Measurements from ENCODE around the gene MFAP5.
"Not testable (repeated sequence)": the region's sequence is repeated elsewhere in the genome, so short reads cannot be mapped to it uniquely, and the experiment has no call there.

Gene MFAP5

DNA sequence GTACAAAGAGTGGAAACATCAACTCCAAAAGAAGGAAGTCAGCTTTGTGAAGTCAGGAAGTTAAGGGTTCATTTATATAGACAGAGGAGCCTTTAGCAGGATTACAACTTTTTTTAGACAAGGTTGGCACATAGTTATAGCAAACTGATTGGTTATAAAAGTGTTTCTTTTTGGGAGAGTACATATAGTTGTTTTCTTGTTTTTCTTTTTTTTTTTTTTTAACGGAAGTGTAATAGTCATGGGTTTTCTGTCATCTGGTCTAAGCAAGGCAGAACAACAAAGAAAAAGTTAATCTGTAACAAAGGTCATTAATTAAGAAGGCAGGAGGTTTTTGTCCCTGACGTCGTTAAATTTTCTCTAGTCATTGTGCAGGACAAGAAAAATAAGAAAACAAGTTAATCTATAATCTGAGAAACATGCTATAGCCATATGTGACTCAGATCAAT, 13.0 kb upstream of the MFAP5 start:
- no peak for DNase-seq (ENCODE audit: low read depth, low spot score)

DNA sequence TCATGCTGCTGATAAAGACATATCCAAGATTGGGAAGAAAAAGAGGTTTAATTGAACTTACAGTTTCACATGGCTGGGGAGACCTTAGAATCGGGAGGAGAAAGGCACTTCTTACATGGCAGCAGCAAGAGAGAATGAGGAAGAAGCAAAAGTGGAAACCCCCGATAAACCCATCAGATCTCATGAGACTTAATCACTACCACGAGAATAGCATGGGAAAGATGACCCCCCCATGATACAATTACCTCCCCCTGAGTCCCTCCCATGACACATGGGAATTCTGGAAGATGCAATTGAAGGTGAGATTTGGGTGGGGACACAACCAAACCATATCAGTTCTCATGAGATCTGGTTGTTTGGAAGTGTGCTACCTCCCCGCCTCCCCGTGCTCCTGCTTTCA, 9.8 kb upstream of the MFAP5 start:
- no peak for DNase-seq (ENCODE audit: low read depth, low spot score)

DNA sequence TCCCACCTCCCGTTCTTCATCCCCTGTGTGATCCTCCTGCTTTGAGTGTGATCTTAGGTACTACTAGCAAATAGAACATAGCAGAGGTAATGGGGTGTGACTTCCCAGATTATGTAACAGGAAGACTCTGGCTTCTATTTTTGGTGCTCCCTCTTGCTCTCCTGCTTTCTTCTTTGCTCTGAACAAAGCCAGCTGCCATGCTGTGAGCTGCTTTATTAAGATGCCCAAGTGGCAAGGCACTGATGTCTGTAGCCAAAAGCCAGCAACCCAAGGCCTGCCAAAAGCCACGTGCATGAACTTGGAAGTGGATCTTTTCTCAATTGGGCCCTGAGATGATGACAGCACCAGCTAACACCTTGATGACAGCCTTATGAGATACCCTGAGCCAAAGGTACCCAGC, 5.8 kb upstream of the MFAP5 start:
- DNase-seq (ENCODE audit: low read depth, low spot score) = no peak

DNA sequence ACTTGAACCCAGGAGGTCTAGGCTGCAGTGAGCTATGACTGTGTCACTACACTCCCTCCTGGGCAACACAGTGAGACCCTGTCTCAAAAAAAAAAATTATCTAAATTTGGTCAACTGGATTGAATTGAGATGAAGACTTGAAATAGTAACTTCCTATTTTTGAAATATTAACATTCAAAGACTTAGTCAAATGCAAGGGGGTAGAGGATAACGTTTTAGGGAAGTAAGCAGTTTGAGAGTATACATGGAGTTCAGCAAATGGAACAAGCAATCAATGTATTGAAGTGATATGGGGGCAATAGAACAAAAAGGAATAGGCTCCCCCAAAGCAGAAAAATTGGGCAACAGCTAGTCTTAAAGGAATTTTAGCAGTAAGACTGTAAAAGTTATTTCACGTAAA, 4.6 kb upstream of the MFAP5 start:
- DNase-seq (ENCODE audit: low read depth, low spot score) = no peak

DNA sequence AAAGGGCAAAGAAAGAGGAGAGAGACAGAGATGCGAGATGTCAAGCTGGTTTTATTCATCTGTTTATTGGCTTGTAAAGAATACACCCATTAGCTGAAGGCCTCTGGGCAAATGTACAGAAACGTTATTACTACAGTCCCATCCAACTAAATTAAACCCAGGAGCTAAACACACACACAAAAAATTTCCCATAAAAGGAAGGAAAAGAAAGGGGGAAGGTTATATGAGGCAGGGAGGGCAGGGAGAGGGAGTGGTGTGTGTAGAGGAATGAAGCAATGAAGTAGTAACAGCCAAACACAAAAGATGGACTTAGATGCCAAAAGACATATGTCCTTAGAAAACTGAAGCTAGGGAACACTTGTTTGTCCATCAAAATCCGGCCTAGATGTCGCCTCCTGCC, 3.1 kb upstream of the MFAP5 start:
- DNase-seq (ENCODE audit: low read depth, low spot score) = no peak

DNA sequence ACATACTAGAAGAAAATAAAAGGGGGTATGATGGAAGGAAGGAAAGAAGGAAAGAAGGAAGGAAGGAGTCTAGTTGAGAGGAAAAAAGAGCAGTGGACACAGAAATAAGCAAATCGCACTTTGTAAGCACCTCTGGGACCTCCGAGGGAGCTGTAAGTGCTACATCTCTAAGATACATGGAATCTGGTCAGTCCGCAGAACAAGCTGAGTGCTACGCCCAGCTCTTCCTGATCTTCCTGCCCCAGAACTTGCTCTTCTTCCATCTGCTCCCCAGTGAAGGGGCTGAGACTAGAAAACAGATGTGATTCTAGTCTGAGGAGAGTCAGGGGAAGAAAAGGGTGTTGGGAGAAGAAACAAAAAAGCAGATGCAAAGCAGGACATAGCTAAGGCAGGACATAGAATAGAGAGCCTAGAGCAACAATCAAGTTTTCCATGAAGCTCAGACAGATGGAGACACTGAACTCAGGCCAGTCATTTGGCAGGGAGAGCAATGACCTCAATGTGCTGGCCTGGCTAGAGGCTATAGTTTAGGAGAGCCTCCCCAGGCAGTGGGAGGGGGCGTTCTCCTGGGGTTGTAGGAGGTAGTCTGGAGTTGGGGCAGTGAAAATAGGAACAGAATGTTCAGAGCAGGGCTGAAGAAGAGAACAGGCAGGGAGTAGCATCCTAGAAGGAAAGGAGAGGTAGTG, 1.7 kb upstream of the MFAP5 start:
- DNase-seq (ENCODE audit: low read depth, low spot score) = no peak

DNA sequence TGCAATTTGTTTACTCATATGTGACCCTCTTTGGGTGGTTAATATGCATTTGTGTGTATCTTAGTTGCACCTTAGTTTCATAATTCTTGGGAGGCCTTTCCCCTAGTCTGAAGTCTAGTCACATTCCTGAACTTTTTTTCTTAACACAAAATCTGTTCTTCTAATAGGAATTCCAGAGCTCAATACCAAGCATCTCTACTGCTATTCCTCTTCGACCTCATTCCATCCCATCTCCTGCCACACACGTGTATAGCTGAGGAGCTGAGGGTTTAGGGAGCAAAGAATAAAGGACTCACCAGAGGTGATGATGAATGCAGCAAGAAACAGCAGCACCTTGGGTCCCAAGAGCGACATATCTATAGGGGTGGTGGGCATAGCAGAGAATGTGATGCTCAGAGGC, 875 bp downstream of the MFAP5 start:
- DNase-seq (ENCODE audit: low read depth, low spot score) = no peak

DNA sequence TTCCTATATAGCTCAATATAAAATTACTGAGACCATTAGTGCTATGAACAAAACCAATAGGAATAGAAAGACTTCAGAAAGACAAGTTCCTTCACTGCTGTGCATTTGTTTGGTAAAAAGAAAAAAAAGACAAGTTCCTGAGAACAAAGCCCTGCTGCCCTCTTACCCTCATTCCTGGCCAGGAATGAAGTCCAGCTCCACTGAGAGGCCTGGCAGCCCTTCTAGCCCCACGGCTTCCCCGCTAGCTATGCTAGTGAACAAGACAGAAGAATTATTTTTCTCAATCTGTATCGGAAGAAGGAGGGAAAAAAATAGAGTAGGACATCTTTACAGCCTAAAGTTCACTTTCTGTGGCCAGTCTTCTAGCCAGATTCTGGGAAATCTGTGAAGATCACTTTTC, 1.6 kb downstream of the MFAP5 start:
- DNase-seq (ENCODE audit: low read depth, low spot score) = no peak

DNA sequence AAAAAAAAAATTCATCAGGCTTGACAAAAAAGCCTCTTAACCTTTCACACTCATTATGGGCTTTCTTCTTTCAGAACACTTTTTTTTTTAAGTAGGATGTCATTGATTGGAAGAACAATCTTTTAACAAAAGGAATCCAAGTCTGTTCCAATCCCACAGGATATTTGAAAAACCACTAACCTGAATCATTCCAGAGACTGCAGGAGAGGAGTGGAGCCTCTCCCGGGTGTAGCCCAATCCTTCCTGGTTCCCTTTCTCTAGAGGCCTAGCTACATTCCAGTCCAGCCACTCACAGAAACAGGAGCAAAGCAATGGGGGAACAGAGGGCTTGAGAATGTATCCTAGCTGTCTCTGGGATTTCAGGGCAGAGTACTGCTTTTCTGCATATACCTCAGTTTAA, 4.3 kb downstream of the MFAP5 start:
- no peak for DNase-seq (ENCODE audit: low read depth, low spot score)

DNA sequence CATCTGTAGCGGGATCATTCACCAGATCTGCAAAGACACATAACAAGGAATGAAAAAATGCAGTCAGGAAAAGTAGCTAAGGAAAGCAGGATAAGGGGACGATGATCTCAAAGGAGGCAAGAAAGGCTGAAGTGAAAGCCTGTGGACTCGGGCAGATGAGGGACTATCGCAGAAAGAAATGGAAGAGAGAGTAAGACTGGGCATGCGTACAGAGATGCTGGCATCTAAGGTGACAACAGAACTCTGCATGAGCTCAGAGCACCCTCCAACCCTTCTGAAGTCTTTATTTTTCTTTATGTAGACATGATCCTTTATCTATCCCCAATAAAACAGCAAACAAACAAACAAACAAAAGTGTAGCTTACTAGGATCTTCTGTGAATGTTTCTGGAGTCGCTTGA, 7.2 kb downstream of the MFAP5 start:
- no peak for DNase-seq (ENCODE audit: low read depth, low spot score)

DNA sequence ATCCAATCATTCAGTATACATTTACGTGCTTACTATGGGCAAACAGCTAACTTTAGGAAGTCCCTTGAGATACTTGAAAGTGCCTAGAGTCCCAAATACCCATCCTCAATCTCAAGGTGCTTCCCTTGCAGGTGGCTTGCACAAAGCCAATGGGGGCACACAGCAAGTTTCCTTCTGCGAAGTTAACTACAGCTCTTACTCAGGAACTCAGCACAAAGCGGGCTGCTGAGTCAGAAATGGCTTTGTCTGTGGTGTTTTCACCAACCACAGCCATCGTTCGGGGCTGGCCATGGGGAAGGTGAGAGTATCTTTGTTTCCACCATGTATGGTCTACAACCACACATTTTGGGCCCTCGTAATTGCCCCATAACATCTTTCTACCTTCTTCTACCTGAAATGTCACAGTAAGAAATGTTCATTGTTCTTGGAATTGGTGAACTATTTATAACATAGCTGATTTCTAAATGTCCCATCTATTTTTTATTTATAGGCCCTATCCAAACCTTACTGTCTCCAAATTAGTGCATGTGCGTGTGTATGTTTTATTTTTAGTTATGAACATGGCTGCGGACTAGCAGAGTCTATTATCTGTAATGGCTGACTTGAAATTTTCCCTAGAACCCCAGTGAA, 13.9 kb downstream of the MFAP5 start:
- DNase-seq (ENCODE audit: low read depth, low spot score) = no peak

DNA sequence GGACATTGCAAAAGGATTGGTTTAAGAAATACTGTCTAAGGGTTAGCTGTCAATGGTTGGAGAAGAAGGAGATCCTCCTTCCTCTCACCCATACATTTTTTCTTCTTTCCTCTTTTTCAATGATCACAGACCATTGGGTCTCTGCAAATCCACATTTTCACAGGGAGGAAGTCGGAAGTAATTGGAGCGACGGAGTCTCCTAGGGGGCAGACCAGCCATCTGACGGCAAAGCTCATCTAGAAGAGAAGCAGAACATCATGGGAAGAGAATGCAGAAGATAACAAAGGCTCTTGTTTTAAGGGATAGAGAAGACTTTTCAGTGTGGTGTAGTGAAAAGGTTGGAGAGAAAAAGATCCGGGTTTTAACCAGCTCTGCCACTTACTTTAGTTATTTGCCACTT, 14.7 kb downstream of the MFAP5 start:
- DNase-seq (ENCODE audit: low read depth, low spot score) = no peak

DNA sequence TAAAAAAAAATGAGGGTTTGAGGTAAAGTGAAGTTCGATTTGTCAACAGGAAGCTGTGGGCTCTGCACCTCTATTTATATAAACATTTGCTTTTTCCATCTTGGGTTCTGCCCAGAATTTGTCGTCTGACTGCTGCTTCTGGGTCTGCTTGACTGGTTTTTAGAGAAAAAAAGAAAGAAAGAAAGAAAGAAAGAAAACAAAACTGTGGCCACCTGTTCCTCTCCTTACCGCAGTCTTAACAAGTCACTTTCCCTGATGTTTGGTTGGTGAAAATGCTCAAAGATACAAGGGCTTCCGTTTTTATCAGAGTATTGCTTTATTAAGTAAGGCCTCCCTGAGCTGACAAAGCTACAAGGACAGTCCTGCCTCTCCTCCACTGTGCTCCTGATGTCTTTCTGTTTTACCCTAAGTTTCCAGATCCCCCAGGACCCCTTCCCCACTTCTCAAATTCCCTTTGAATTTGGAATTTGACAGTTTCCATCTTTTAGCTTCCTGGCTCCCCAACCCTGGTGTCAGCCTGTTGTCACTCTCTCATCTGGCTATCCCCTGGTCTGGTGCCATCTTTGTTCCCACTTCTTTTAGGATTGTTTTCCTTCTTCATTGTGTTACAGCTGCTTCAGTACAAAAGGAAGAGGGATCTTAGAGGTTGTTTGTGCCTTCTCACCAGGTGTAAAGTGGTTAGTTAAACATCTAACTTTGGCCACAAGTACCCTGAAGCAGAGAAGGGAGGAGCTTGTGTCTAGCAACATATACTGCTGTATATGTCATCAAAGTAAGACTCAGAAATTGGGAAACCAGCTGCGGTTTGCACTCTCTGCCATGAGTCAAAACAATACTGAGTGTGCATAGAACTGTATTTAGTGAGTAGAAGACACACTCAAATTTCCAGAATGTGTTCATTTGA, 18.0 kb downstream of the MFAP5 start:
- DNase-seq (ENCODE audit: low read depth, low spot score) = no peak

DNA sequence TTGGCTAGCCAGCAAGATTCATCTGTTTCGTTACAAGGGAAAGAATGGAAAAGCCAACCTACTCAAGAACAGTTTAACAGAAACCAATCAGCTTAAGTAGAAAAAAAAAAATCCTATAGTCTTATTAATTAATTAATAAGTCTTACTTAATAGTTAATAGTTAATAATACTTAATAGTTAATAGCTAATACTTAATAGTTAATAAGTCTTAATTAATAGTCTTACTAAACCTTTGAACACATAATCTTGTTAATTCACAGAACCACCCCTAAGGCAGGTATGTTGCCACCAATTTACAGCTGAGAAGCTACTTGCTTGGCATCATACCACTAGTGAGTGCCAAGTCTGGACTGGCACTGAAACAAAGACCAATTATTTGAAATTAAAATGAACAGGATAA, 19.9 kb downstream of the MFAP5 start:
- DNase-seq (ENCODE audit: low read depth, low spot score) = no peak

DNA sequence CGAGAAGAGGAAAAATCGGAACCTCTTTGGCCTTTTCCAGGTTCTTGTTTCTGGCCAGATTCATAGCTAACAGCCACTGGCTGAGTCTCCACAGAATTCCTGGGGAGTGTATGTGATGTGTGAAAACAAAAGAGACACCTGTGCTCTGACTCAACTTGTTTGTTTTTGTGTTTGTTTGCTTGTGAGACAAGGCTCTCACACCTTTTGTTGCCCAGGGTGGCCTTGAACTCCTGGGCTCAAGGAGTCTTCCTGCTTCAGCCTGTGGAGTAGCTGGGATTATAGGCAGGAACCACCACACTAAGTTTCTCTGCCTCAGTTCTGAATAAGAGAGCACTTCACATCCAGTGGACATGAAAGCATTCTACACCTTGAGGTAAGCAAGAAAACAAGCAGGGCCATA, 22.7 kb downstream of the MFAP5 start:
- no peak for DNase-seq (ENCODE audit: low read depth, low spot score)

DNA sequence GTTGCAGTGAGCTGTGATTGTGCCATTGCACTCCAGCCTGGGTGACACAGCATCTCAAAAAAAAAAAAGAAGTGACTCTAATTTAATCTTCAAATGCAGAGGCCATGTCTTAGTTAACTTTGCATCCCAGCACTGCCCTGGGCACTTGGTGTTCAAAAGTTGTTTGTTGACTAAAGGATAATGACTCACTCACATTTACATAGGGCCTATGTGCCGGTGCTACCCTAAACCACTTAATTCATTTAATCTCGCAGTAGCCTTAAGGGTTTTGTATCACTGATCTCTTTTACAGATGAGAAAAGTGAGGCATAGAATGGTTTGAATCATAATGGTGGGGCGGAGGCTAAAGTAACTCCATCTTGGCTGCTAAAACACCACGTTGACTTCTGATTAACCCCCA, 23.7 kb downstream of the MFAP5 start:
- no peak for DNase-seq (ENCODE audit: low read depth, low spot score)

DNA sequence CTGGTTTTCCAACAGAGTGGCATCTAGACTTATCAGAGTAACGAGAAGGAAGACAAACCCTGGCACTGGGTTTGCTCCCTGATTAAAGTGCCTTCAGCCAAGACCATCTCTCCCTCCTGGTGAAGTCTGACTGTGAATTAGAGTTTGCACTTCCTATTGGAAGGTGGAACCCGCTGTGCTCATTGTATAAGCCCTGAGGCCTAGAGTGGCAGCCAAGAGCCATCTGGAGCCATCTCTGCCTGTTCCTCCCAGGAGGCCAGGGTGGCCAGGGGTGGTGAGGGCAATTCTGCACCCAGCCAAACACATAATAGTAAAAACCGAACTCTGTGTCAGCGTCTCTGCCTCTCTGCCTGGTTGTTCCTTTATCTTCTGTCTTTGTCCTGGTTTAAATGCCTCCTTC, 25.0 kb downstream of the MFAP5 start:
- DNase-seq (ENCODE audit: low read depth, low spot score) = no peak

DNA sequence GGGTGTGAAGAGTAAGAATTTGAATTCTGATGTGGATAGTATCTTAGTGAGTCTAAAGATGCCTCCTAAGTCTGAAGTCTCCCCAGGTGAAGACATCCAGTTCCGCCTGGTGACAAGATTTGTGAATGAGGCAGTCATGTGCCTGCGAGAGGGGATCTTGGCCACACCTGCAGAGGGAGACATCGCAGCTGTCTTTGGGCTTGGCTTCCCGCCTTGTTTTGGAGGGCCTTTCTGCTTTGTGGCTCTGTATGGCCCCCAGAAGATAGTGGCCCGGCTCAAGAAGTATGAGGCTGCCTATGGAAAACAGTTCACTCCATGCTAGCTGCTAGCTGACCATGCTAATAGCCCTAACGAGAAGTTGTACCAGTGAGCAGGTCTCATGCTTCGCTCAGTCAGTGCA, 25.4 kb downstream of the MFAP5 start:
- no peak for DNase-seq (ENCODE audit: low read depth, low spot score)

DNA sequence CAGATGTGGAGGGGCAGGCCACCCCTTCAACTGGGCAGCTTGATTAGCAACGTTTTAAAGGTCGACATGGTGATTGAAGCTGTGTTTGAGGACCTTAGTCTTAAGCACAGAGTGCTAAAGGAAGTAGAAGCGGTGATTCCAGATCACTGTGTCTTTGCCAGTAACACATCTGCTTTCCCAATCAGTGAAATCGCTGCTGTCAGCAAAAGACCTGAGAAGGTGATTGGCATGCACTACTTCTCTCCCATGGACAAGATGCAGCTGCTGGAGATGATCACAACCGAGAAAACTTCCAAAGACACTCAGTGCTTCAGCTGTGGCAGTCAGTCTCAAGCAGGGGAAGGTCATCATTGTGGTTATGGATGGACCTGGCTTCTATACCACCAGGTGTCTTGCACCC, 26.0 kb downstream of the MFAP5 start:
- DNase-seq (ENCODE audit: low read depth, low spot score) = no peak

DNA sequence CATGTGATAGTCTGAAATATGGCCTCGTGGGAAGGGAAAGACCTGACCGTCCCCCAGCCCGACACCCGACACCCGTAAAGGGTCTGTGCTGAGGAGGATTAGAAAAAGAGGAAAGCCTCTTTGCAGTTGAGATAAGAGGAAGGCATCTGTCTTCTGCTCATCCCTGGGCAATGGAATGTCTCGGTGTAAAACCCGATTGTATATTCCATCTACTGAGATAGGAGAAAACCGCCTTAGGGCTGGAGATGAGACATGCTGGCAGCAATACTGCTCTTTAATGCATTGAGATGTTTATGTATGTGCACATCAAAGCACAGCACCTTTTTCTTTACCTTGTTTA, 26.6 kb downstream of the MFAP5 start:
- DNase-seq (ENCODE audit: low read depth, low spot score) = not testable (repeated sequence)

DNA sequence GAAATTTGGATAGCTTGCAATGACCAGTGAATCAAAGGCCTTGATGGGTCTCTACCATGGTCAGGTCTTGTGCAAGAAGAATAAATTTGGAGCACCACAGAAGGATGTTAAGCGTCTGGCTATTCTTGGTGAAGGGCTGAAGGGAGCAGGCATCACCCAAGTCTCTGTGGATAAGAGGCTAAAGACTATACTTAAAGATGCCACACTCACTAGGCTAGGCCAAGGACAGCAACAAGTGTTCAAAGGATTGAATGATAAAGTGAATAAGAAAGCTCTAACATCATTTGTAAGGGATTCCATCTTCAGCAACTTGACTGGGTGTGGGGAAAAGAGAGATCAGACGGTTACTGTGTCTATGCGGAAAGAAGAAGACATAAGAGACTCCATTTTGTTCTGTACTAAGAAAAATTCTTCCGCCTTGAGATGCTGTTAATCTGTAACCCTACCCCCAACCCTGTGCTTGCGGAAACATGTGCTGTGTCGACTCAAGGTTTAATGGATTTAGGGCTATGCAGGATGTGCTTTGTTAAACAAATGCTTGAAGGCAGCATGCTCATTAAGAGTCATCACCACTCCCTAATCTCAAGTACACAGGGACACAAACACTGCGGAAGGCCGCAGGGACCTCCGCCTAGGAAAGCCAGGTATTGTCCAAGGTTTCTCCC, 27.2 kb downstream of the MFAP5 start:
- DNase-seq (ENCODE audit: low read depth, low spot score) = not testable (repeated sequence)

DNA sequence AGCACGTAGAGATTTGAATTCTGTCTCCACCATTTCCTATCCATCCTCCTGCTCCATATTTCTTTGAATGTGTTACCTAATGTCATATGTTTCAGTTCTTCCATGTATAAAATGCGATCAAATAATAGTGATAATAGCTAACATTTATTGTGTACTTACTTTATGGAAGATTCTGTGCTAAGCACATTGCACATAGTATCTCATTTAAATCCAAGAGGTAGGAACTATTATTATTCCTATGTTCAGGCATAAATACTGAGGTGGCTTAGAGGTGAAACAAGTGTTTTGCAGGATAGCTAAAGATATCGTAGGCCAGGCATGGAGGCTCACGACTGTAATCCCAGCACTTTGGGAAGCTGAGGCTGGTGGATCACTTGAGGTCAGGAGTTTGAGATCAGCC, 32.5 kb downstream of the MFAP5 start:
- no peak for DNase-seq (ENCODE audit: low read depth, low spot score)

Data from smooth muscle cell of the brain vasculature (primary cell).